HG03066 (cell line): Measurements from ENCODE around the gene ZDBF2.
"Not testable (repeated sequence)": the region's sequence is repeated elsewhere in the genome, so short reads cannot be mapped to it uniquely, and the experiment has no call there.

Source experiments
- ATAC-seq: cut with Tn5 transposase; IDR thresholded peaks from one replicate; pipeline ENCODE4 v1.9.1; 2021; ENCODE audit warnings: low read depth; ENCODE audit not compliant: unreplicated experiment

Gene ZDBF2

DNA sequence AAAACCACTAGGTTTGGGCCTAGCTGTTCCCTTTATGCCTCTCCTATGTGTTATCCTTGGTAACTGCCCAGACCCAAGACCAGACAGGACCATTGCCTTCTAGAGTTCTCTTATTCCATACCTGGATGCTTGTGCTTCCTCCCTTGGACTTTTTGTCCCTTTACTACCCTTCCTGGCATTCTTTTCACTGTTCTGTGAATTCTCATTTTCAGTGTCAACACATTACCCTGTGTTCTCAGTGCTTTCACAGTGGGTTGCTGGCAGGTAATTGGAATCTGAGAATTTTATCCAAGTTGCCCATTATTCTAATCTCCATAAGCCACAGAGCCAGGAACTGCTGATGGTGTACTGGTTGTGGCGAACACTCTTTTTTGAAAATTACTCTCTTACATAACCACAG is 41.7 kb downstream of the ZDBF2 start:
- ATAC-seq, result no peak

DNA sequence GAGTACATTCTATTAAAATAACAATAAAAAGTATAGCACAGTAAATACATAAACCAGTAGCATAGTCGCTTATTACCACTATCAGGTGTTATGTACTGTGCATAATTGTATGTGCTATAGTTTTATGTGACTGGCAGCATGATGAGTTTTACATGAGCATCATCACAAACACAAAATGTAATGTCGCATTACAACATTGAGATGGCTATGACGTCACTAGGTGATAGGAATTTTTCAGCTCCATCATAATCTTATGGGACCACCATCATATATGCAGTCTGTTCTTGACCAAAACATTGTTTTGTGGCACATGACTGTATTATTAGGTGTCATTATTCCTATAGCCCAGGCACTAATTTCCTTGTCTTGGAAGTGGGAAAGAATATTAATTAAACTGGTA is 48.6 kb downstream of the ZDBF2 start:
- no peak for ATAC-seq

DNA sequence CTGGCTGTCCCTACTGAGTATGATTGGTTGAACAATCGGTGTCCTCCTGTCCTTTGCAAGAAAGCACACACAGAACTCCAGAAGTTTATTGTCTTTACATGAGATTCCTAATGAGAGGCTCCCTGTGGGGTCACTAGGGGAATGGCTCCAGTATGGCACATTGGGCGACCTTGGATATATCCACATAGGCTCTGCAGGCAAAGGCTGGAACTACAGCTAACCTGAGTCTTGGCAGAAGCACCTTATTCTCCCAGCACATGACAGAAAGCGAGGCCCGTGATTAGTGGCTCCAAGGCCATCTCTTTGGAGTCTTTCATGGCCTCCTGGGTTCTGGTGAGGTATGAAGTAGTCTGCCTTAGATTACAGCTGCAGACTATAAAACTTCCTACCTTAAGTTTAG is 49.0 kb downstream of the ZDBF2 start:
- ATAC-seq, result no peak

DNA sequence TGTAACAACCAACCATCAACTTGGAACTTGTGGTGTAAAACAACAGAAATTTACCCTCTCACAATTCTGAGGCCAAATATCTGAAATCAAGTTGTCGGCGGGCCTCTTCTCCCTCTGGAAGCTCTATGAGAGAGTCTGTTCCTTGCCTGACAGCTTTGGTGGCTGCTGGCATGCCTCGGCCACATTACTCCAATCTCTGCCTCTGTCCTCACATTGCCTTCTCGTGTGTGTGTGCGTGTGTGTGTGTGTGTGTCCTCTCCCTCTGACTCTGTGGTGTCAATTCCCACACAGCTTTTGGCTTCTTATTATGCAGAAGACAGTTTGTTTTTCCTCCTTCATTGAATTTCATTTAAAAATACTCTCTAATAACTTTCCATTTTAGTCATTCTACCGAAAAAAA is 50.4 kb downstream of the ZDBF2 start:
- ATAC-seq, result no peak

DNA sequence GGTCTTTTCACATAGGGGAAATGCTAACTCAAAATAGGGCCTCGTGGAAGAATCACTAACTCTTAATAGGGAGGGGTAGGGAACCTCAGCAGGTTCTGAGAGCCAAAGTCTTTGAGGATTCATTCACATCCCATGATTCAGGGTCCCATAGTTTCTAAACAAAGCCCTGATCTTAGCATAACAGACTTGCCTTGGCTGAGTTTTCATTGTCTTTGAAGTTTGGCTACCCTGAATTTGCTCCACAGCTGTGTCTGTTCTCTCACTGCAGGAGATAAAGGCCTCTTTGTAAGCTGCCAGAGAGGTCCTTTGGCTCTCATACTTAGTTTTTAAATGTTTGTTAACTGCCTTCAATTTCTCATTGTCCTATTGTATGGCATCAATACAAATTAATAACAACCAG is 54.5 kb downstream of the ZDBF2 start:
- ATAC-seq, result no peak

DNA sequence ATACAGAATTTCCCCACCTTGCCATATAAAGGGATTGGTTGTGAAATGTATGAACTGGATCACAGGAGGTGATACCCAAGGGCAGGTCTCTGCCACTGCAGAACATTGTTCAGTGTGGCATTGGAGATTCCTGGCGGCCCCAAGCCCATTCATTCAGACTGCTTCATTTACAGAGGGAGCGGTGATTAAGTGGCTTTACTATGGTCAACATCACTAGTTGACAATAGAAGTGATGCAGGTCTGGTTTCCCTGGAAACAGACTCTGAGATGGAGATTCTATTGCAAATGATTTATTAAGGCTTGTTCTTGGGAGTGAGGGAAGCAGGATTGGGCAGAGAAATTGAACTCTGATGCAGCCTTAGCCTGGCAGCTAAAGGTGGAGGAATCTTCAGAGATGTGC is 62.4 kb downstream of the ZDBF2 start:
- ATAC-seq, result no peak

DNA sequence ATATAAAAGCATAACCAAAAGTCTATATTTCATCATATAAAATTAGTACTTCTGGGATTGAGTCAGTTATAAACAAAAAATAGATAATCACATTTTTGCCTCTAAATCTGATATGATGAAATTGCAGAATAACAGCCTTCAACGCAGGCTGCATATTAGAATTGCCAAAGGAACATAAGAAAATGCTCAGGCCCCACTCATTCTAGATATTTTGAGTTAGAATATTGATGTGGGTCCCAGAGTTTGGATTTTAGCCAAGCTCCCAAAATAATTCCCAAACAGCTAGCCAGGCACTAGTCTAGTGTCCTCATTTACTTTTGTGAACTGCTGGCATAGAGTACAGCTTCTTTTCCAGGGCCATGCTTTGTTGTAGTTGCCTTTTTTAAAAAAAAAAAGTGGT is 63.5 kb downstream of the ZDBF2 start:
- no peak for ATAC-seq

DNA sequence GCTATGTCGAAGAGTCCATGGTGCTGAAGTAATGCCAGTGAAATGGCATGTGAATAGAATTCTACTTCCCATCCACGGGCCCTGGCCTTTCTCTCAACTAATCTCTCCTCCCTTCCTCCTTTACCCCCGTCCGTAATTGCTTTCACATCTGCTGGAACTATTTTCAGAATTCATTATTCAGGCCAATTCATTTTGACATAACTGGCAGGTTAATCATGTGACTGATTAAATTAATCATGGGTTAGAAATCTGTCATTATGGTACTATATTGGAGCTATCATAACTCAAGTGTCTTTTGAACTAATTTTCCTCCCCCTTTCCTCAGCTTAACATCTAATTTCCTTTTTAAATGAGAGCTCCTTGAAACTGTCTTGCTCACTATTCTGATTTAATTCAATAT is 66.9 kb downstream of the ZDBF2 start:
- no peak for ATAC-seq

DNA sequence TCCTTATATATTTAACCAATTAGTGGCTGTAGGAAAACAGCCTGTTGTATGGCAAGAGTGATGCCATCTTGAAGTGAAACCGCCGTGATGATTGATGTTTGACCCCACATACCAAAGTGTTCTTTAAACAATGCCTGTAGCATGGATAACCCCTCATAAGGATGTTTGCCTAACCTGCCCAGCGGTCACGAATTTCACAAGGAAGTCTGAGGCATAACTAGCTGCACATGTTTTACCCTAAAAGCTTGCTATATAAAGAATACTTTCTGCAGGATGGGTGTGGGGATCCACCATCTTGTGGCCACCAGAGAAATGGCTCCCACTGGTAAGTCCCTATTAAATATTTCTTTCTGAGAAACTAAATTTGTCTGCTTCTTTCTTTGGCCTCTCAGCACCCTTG is 68.7 kb downstream of the ZDBF2 start:
- ATAC-seq, result no peak

DNA sequence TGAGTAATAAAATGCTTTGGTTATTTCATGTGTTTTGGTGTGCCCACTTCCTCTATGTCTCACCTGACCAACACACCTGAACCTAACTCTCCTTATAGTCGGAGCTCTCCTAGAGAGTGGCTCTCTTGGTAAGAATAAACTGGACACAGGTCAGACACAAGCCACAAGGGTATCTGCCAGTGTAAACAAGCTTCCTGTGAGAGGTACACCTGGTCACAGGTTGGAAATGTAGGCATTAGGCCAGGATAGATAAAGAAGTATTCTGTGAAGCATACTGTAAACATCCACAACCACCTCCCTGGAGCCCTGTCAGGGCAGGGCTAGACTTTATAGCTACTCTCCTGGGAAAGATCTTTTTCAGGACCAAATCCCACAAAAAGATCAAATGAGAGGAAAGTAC is 69.4 kb downstream of the ZDBF2 start:
- no peak for ATAC-seq

DNA sequence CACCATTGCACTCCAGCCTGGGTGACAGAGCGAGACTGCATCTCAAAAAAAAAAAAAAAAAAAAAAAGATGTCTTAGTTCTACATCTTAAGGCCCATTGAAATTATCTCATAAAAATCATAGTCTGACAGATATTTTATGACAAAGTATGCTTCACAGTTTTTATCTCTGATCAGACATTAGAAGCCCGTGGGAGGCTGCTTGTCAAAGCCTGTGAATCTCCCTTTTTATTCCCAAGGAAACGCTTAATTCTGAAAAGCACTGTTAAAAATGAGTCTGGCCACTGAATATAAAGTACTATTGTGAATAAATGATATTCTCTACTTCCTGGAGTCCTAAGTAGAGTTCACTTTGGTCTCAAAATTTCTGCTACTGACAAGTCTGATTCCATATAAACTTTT is 71.1 kb downstream of the ZDBF2 start:
- ATAC-seq, result no peak

DNA sequence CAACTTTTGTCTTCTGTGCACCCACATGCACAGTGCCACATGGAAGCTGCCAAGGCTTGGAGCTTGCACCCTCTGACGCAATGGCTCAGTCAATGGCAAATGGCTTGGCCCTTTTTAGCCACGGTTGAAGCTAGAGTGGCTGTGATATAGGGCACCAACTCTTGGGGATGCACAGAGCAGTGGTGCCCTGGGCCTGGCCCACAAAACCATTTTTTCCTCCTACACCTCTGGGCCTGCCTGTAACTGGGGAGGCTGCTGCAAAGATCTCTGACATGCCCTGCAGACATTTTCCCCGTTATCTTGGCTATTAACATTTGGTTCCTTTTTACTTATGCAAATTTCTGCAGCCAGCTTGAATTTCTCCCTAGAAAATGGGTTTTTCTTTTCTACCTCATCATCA is 74.9 kb downstream of the ZDBF2 start:
- ATAC-seq, result no peak

DNA sequence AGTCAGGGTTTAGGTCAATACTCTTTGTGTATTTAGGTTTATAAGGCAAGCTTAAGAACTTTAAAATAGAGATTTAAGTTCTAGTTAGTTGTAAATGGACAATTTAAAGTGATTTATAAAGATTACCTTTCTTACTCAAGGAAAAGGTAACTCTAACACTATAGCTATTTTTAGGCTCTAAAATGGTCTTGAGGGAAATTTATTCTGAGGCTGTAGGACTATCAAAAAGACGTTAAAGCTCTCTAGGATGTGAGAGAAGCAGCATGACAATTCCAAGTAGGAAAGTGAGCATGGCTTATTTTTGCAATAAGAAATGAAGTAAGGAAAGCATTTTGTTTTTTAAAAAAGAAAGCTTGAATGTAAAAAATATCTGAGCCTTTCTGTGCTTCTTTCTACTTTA is 78.1 kb downstream of the ZDBF2 start:
- ATAC-seq, result no peak

DNA sequence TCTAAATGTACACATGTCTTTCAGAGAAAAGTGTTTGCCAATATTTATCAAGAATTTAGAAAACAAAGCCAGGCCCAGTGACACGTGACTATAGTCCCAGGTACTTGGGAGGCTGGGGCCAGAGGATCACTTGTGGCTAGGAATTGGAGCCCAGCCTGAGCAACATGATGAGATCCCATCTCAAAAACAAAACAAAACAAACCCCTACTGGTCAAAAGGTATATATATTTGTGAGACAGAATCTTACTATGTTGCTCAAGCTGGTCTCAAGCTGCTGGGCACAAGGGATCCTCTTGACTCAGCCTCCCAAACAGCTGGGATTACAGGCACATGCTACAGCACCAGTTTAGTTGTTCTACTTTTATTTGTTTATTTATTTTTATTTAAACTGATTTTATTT is 79.2 kb downstream of the ZDBF2 start:
- no peak for ATAC-seq

DNA sequence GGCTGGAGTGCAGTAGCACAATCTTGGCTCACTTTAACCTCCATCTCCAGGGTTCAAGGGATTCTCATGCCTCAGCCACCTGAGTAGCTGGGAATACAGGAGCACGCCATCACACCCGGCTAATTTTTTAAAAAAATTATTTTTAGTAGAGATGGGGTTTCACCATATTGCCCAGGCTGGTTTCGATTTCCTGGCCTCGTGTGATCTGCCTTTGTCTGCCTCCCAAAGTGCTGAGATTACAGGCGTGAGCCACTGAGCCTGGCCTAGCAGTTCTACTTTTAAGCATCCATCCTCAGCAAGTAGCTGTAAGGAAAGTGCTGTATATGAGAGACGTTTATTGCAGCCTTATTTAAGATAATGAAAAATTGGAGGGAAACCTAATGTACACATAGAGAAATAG is 79.7 kb downstream of the ZDBF2 start:
- no peak for ATAC-seq

DNA sequence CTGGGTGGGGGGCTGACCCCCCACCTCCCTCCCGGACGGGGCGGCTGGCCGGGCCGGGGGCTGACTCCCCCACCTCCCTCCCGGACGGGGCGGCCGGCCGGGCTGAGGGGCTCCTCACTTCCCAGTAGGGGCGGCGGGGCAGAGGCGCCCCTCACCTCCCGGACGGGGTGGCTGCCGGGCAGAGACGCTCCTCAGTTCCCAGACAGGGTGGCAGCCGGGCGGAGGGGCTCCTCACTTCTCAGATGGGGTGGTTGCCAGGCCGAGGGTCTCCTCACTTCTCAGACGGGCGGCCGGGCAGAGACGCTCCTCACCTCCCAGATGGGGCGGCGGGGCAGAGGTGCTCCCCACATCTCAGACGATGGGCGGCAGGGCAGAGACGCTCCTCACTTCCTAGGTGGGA is 82.4 kb downstream of the ZDBF2 start:
- ATAC-seq, result not testable (repeated sequence)

DNA sequence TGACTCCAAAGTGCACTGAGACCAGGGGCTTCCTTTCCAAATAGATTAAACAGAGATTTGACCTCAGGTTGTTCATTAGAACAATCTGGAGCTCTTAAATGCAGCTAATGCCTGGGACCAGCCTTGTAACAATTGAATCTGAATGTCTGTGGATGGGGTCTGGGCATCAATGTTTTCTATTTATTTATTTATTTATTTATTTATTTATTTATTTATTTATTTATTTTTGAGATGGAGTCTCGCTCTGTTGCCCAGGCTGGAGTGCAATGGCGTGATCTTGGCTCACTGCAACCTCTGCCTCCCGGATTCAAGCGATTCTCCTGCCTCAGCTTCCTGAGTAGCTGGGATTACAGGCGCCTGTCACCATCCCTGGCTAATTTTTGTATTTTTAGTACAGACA is 86.4 kb downstream of the ZDBF2 start:
- not testable (repeated sequence) for ATAC-seq

DNA sequence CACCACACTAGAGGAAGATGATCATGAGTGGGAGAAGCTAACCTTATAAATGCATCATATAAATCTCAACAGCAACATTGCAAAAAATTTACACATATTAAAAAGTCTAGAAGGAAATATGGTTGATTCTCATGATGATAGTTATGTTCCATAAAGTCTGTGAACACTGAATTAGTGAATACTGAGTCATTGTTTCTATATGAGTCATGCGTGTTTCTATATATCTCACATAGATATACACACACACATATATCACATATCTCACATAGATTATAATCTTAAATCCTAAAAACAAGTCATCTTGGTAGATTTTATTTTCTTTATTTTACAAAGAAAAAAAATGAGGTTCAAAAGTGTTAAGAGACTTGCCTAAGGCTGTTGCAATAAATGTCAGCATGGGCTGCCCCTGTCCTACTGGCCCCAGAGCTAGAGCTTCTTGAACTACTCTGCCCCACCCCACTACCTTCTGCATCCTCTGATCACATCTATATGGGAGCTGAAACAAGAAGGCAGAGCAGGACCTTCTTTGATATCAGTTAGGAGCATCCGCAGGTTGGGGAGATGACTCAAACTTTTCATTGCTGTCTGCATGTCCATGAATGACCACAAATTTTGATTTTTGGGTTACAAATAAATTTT is 87.1 kb downstream of the ZDBF2 start:
- ATAC-seq, result peak; percentile 76
